K562 (cell line): ENCODE data around the gene CLPSL1. TPM values are rescaled to one million over a fixed set of nuclear protein-coding genes. Genes with fewer than 3 reads are reported as not detected.

ENCODE experiments used
- ATAC-seq: fragments of 200-7000 bp; cut with Tn5 transposase; 3 replicates; pipeline ENCODE4 v1.9.1; 2020; ENCODE audit warnings: moderate library complexity
- BruUV-seq: library from RNA; stranded (reverse); fragments of 400-500 nt; replicated peaks from 2 replicates; lab custom pipeline; 2021; lab: Mats Ljungman, UMichigan
- CTCF ChIA-PET: fragments of 300-600 bp; formaldehyde crosslinking; extraction: SDS; loops from one replicate; lab custom pipeline; 2021; ENCODE audit warnings: low intra/inter-chr PET ratio; lab: Yijun Ruan, JAX
- POLR2A ChIA-PET: fragments of 300-600, 350-650 bp; sonication (Branson Sonifier 250); formaldehyde crosslinking; extraction: SDS; loops from one replicate; lab custom pipeline; 2021; ENCODE audit warnings: antibody characterized with exemption, inconsistent platforms; lab: Yijun Ruan, JAX
- DNase-seq, 4 experiments: peaks; one replicate each; pipeline versions ENCODE4 v3.0.0 to v3.0.0-alpha.2; 2011 to 2018; ENCODE audit warnings: low spot score in 3 of 4, mixed read lengths in 3 of 4; ENCODE audit errors: extremely low read depth in 1 of 4
- FAIRE-seq: peaks from 2 replicates; lab custom pipeline; 2011; peaks lifted over from hg19 to GRCh38; lab: Jason Lieb, UNC
- H2AFZ ChIP-seq: 2 replicates; pipeline ENCODE4 v1.6.0; 2011; ENCODE audit warnings: low read depth, low read length, control low read depth, inconsistent platforms
- H3K27ac ChIP-seq: fragments of 200-600 bp; 3 replicates; pipeline ENCODE4 v1.8.0; 2011; ENCODE audit warnings: low read depth, mild to moderate bottlenecking, control low read depth, inconsistent platforms, low read length, moderate library complexity, mixed read lengths; ENCODE audit errors: extremely low read depth
- H3K27me3 ChIP-seq, 2 experiments: fragments of 300-600 bp in 1 of 2; 2 replicates in 1 of 2; 3 replicates in 1 of 2; pipeline versions ENCODE4 v1.6.0 to v1.8.0; 2011; ENCODE audit warnings: inconsistent platforms in 2 of 2, low read length in 2 of 2, mild to moderate bottlenecking in 1 of 2, mixed read lengths in 1 of 2, moderate library complexity in 1 of 2; ENCODE audit not compliant: control insufficient read depth in 2 of 2, insufficient read depth in 2 of 2
- H3K36me3 ChIP-seq: fragments of 300-600 bp; 3 replicates; pipeline ENCODE4 v1.8.0; 2011; ENCODE audit warnings: mild to moderate bottlenecking, low read length, inconsistent platforms; ENCODE audit not compliant: control insufficient read depth, insufficient read depth
- H3K4me1 ChIP-seq, 2 experiments: fragments of 200-600 bp in 1 of 2; replicated peaks in 1 of 2; 2 replicates in 1 of 2; 3 replicates in 1 of 2; pipeline versions ENCODE4 v1.5.1 to v1.8.0; 2011; ENCODE audit warnings: inconsistent platforms in 2 of 2, low read length in 2 of 2, mild to moderate bottlenecking in 1 of 2, mixed read lengths in 1 of 2, moderate library complexity in 1 of 2; ENCODE audit not compliant: control insufficient read depth in 2 of 2, insufficient read depth in 2 of 2
- H3K4me2 ChIP-seq: 2 replicates; pipeline ENCODE4 v1.6.1; 2011; ENCODE audit warnings: low read length, control low read depth, inconsistent platforms, mixed read lengths; ENCODE audit not compliant: insufficient read depth
- H3K4me3 ChIP-seq: fragments of 200-600 bp; sonication (generic), shearing (Covaris generic); 2 replicates; pipeline ENCODE4 v1.5.1; 2016; ENCODE audit warnings: control low read depth, inconsistent platforms
- H3K79me2 ChIP-seq: fragments of 200-600 bp; 3 replicates; pipeline ENCODE4 v1.8.0; 2011; ENCODE audit warnings: low read length, inconsistent platforms; ENCODE audit not compliant: control insufficient read depth, insufficient read depth
- H3K9ac ChIP-seq, 2 experiments: 2 replicates each; pipeline versions ENCODE4 v1.6.0 to v1.6.1; 2011; ENCODE audit warnings: low read depth in 2 of 2, low read length in 2 of 2, control low read depth in 1 of 2, inconsistent platforms in 1 of 2, mild to moderate bottlenecking in 1 of 2, mixed read lengths in 1 of 2; ENCODE audit not compliant: insufficient read depth in 1 of 2
- H3K9me1 ChIP-seq: one replicate; pipeline ENCODE4 v1.6.0; 2011; ENCODE audit warnings: inconsistent platforms, mild to moderate bottlenecking, low read length, moderate library complexity; ENCODE audit not compliant: control insufficient read depth, insufficient read depth
- H3K9me3 ChIP-seq: replicated peaks from 2 replicates; pipeline ENCODE4 v1.5.1; 2011; ENCODE audit warnings: low read depth, low read length, inconsistent platforms; ENCODE audit not compliant: control insufficient read depth, insufficient read depth
- H4K20me1 ChIP-seq: replicated peaks from 2 replicates; pipeline ENCODE4 v1.6.1; 2011; ENCODE audit warnings: low read length, inconsistent platforms, mixed read lengths; ENCODE audit not compliant: control insufficient read depth, insufficient read depth
- ATF2 ChIP-seq: sonication (generic); formaldehyde crosslinking; IDR thresholded peaks from 2 replicates; pipeline ENCODE4 v1.8.1; 2022; ENCODE audit warnings: missing genetic modification reagents
- CBX2 ChIP-seq: fragments of 200-600 bp; sonication (generic); IDR thresholded peaks from one replicate; pipeline ENCODE4 v1.6.1; 2012; ENCODE audit warnings: mild to moderate bottlenecking, low read length, inconsistent platforms; ENCODE audit not compliant: insufficient read depth, poor library complexity, severe bottlenecking
- KLF6 ChIP-seq: fragments of 250-450 bp; sonication (Bioruptor Pico); IDR thresholded peaks from 2 replicates; pipeline ENCODE4 v1.4.0; 2020; ENCODE audit warnings: mild to moderate bottlenecking, moderate library complexity, borderline replicate concordance
- MCM5 ChIP-seq: fragments of 450-650 bp; IDR thresholded peaks from 2 replicates; pipeline ENCODE4 v1.6.1; 2016; ENCODE audit warnings: low read depth
- MEIS2 ChIP-seq: fragments of 450-650 bp; IDR thresholded peaks from 2 replicates; pipeline ENCODE4 v1.6.1; 2014; ENCODE audit warnings: mild to moderate bottlenecking; ENCODE audit not compliant: partially characterized antibody
- NR0B1 ChIP-seq: fragments of 450-650 bp; IDR thresholded peaks from one replicate; pipeline ENCODE4 v1.6.1; 2018; ENCODE audit warnings: mild to moderate bottlenecking, moderate library complexity; ENCODE audit not compliant: partially characterized antibody
- RBBP5 ChIP-seq: fragments of 200-600 bp; sonication (generic); IDR thresholded peaks from 2 replicates; pipeline ENCODE4 v1.6.1; 2012; ENCODE audit warnings: borderline replicate concordance, mild to moderate bottlenecking, low read length, control low read depth, inconsistent platforms; ENCODE audit not compliant: insufficient read depth, poor library complexity, severe bottlenecking
- TAF15 ChIP-seq: fragments of 200-400 bp; formaldehyde crosslinking; IDR thresholded peaks from 2 replicates; pipeline ENCODE4 v1.6.1; 2017; ENCODE audit warnings: mild to moderate bottlenecking, low read depth, low read length, moderate library complexity
- ZNF184 ChIP-seq: sonication (generic); formaldehyde crosslinking; IDR thresholded peaks from 2 replicates; pipeline ENCODE4 v1.5.0; 2020; ENCODE audit warnings: missing genetic modification reagents
- ZNF263 ChIP-seq: sonication (generic); formaldehyde crosslinking; IDR thresholded peaks from 2 replicates; pipeline ENCODE4 v1.8.0; 2022; ENCODE audit warnings: mild to moderate bottlenecking, missing genetic modification reagents, borderline replicate concordance
- WGBS: fragments of 100-300 bp; shearing (Covaris generic); methylation state at CpG from one replicate; pipeline ENCODE4 v1.1.6; 2016; ENCODE audit warnings: low coverage, mixed read lengths; ENCODE audit not compliant: insufficient coverage; ENCODE audit errors: missing lambda C conversion rate; 5-methylcytosine and 5-hydroxymethylcytosine counted together
- in situ Hi-C: fragments of 300-500 bp; cut with MboI; formaldehyde crosslinking; loops from 4 replicates; pipeline ENCODE4 v1.15.0; 2018; ENCODE audit warnings: inconsistent platforms, mixed read lengths
- intact Hi-C: fragments of 100-400 bp; cut with micrococcal nuclease; formaldehyde crosslinking; loops from 2 replicates; pipeline ENCODE4 v1.14.2; 2022
- polyA plus RNA-seq, 8 experiments: library from polyadenylated mRNA; depleted of rRNA in 4 of 8; stranded (reverse) in 5 of 8; unstranded in 3 of 8; fragments of >200 nt; fragmentation: Nextera tagmentation in 2 of 8; fragmentation: Illumina TruSeq in 1 of 8; extraction: Ambion mirVana in 2 of 8; extraction: Trizol in 1 of 8; gene quantifications; 2 replicates each; pipeline versions ENCODE4 v1.2.1 to v1.2.3, GENCODE V29; 2011 to 2014; ENCODE audit warnings: inconsistent platforms in 1 of 8, missing spikeins in 1 of 8
- total RNA-seq, 7 experiments: library from RNA; depleted of rRNA in 6 of 7; stranded (reverse); fragments of >200 nt in 6 of 7; fragmentation: Illumina TruSeq in 2 of 7; extraction: Trizol in 2 of 7; gene quantifications; 2 replicates each; pipeline versions ENCODE4 v1.2.1 to v1.2.3, GENCODE V29; 2011 to 2021; ENCODE audit warnings: low replicate concordance in 1 of 7

CLPSL1 gene
- total and polyA plus RNA-seq, 9 of the 15 experiments (the other 6 are each of a cell fraction or from before 2014, with no cell fraction given), result not detected

- H3K4me1 ChIP-seq, result no peaks in the 10 kb centered on the region
- DNase-seq (no peak), FAIRE-seq (no peak), ATAC-seq (no peak)
- no peaks in the 10 kb centered on the region for H3K9me3 ChIP-seq
- no peaks in the 10 kb centered on the region for H3K79me2 ChIP-seq
- TF ChIP-seq KLF6 (CRISPR knock-in tag) (no peak), ZNF263 (CRISPR knock-in tag) (no peak), NR0B1 (no peak), TAF15 (no peak), MEIS2 (no peak), ATF2 (CRISPR knock-in tag) (no peak), RBBP5 (no peak), MCM5 (no peak), CBX2 (no peak), ZNF184 (CRISPR knock-in tag) (no peak)
- no peaks in the 10 kb centered on the region for H3K36me3 ChIP-seq
- BruUV-seq, result no TSS peak
- no peak overlapping the region for H2AFZ ChIP-seq
- H3K27me3 ChIP-seq, result peaks cover 7 to 18% of the 10 kb centered on the region in 2 experiments; a peak in 4 of 5 replicates
- WGBS, result 4% methylated on average over 5 of the region's 5 CpGs
- H3K27ac ChIP-seq, result no peak overlapping the region
- H3K4me2 ChIP-seq, result no peak overlapping the region
- H3K4me3 ChIP-seq, result no peak overlapping the region
- no peak overlapping the region for H3K9ac ChIP-seq
- in situ Hi-C loops, result no loop called here
- no peaks in the 10 kb centered on the region for H4K20me1 ChIP-seq
- POLR2A ChIA-PET, result interaction anchor here (1.3 kb wide), 2 partner anchors 10 to 28 kb away, joined by 5 read pairs; partner anchors contain the start of gene CLPS
- CTCF ChIA-PET, result no interaction called here
- H3K9me1 ChIP-seq, result no peaks in the 10 kb centered on the region
- intact Hi-C loops, result no loop called here
Observed at GRCh38 chr6:35824552-35825192, 43.9 kb downstream of the CLPSL1 start.
